Skin epidermis (tissue), 12 donors: ENCODE results near the gene ZNF511.

Source experiments
- H3K27ac ChIP-seq, 21 experiments: fragments of 200-600 bp; sonication (generic) in 11 of 21; one replicate each; pipeline ENCODE4 v1.5.0; 2020; ENCODE audit warnings: mild to moderate bottlenecking in 3 of 21, inconsistent platforms in 2 of 21, moderate library complexity in 2 of 21
- H3K4me3 ChIP-seq, 7 experiments: fragments of 200-600 bp; sonication (generic) in 2 of 7; one replicate each; pipeline ENCODE4 v1.5.0; 2020; ENCODE audit warnings: inconsistent platforms in 2 of 7, mild to moderate bottlenecking in 2 of 7, moderate library complexity in 1 of 7

ZNF511 gene

GRCh38 chr10:133359972-133360610 is 51.4 kb downstream of the ZNF511 start:
- no peak overlapping the region for H3K27ac ChIP-seq

GRCh38 chr10:133361227-133361626 is 52.5 kb downstream of the ZNF511 start:
- H3K27ac ChIP-seq: peak overlapping the region in 2 of 21 experiments; percentile 16 to 61
- no peak overlapping the region for H3K4me3 ChIP-seq

More at GRCh38 chr10:133359972-133360610, 51.4 kb downstream of the ZNF511 start:
- no peak overlapping the region for H3K4me3 ChIP-seq

- Histone ChIP-seq H3K4me3 (no peak overlapping the region), H3K27ac (peak overlapping the region in 2 of 21 experiments; percentile 12 to 61)
These were observed 53.2 kb downstream of the ZNF511 start for GRCh38 chr10:133361773-133362441.
